Suprapubic skin (tissue), 4 donors: ENCODE data around the gene ERFL. TPM values are rescaled to one million over a fixed set of nuclear protein-coding genes. Genes with fewer than 3 reads are reported as not detected.
"Not testable (repeated sequence)": the region's sequence is repeated elsewhere in the genome, so short reads cannot be mapped to it uniquely, and the experiment has no call there.

Source experiments
- DNase-seq, 2 donors: peaks; one replicate each; pipeline ENCODE4 v3.0.0-alpha.2; 2019; ENCODE audit warnings: low spot score in 2 of 2
- H3K27ac ChIP-seq: fragments of 200-600 bp; sonication (generic); one replicate; pipeline ENCODE4 v1.5.1; 2019
- H3K27me3 ChIP-seq: fragments of 200-600 bp; sonication (generic); one replicate; pipeline ENCODE4 v1.5.1; 2019
- H3K36me3 ChIP-seq: fragments of 200-600 bp; sonication (generic); one replicate; pipeline ENCODE4 v1.5.1; 2019
- H3K4me1 ChIP-seq: fragments of 200-600 bp; sonication (generic); one replicate; pipeline ENCODE4 v1.5.1; 2019
- H3K4me3 ChIP-seq: fragments of 200-600 bp; sonication (generic); one replicate; pipeline ENCODE4 v1.5.1; 2019; ENCODE audit warnings: mild to moderate bottlenecking
- H3K9me3 ChIP-seq: fragments of 200-600 bp; sonication (generic); one replicate; pipeline ENCODE4 v1.5.1; 2019
- CTCF ChIP-seq, 2 donors: fragments of 200-600 bp in 1 of 2; fragments of 450-650 bp in 1 of 2; sonication (generic) in 1 of 2; IDR thresholded peaks; one replicate each; pipeline ENCODE4 v1.5.1; 2016 to 2019; ENCODE audit warnings: antibody characterized with exemption in 2 of 2, mild to moderate bottlenecking in 1 of 2, moderate library complexity in 1 of 2
- EP300 ChIP-seq: sonication (generic); formaldehyde crosslinking; IDR thresholded peaks from one replicate; pipeline ENCODE4 v1.6.1; 2017; ENCODE audit warnings: antibody characterized with exemption
- POLR2A ChIP-seq, 2 donors: fragments of 450-650 bp; IDR thresholded peaks; one replicate each; pipeline ENCODE4 v1.6.1; 2017; ENCODE audit warnings: antibody characterized with exemption in 2 of 2, mild to moderate bottlenecking in 2 of 2, moderate library complexity in 2 of 2
- POLR2AphosphoS5 ChIP-seq, 3 donors: sonication (generic); formaldehyde crosslinking; IDR thresholded peaks; one replicate each; pipeline ENCODE4 v1.6.1; 2017; ENCODE audit warnings: antibody characterized with exemption in 3 of 3
- WGBS: methylation state at CpG from one replicate; pipeline ENCODE4 v1.1.5; 2018; 5-methylcytosine and 5-hydroxymethylcytosine counted together
- total RNA-seq, 4 donors: library from RNA; depleted of rRNA; stranded (reverse); fragments of >200 nt; gene quantifications; one replicate each; pipeline ENCODE4 v1.1.0, GENCODE V29; 2016

The ERFL gene
- total RNA-seq, 4 donors from 2014 or later = 0.21 to 0.72 TPM; not detected in 2

GRCh38 chr19:41939861-41940730 lies 11.8 kb upstream of the ERFL start:
- peaks cover 65% of the 10 kb centered on the region for H3K27me3 ChIP-seq
- TF ChIP-seq CTCF (IDR thresholded peaks at IDR 0.05) (no peak), EP300 (no peak), POLR2AphosphoS5 (IDR thresholded peaks at IDR 0.05) (no peak), POLR2A (IDR thresholded peaks at IDR 0.05) (no peak)
- no peak overlapping the region for H3K27ac ChIP-seq
- peak overlapping the region; percentile 48 for H3K4me3 ChIP-seq
- WGBS = 2% methylated on average over 28 of the region's 83 CpGs
- no peaks in the 10 kb centered on the region for H3K9me3 ChIP-seq
- DNase-seq = no peak
- peaks cover 24% of the 10 kb centered on the region for H3K4me1 ChIP-seq
- H3K36me3 ChIP-seq = no peaks in the 10 kb centered on the region

- not testable (repeated sequence) for DNase-seq, H3K27ac ChIP-seq, H3K4me3 ChIP-seq, H3K9me3 ChIP-seq, H3K36me3 ChIP-seq
- peaks cover 74% of the 10 kb centered on the region for H3K27me3 ChIP-seq
- H3K4me1 ChIP-seq = peaks cover 24% of the 10 kb centered on the region
Measured at GRCh38 chr19:41939209-41939608, 11.0 kb upstream of the ERFL start.

GRCh38 chr19:41937525-41938468 lies 9.5 kb upstream of the ERFL start:
- Histone ChIP-seq H3K27ac (no peak overlapping the region), H3K4me3 (no peak overlapping the region), H3K9me3 (no peaks in the 10 kb centered on the region), H3K36me3 (no peaks in the 10 kb centered on the region), H3K4me1 (peaks cover 24% of the 10 kb centered on the region), H3K27me3 (peaks cover 88% of the 10 kb centered on the region)
- 44% methylated on average over 22 of the region's 22 CpGs for WGBS
- TF ChIP-seq EP300 (no peak), POLR2A (IDR thresholded peaks at IDR 0.05) (no peak), CTCF (IDR thresholded peaks at IDR 0.05) (no peak), POLR2AphosphoS5 (IDR thresholded peaks at IDR 0.05) (no peak)
- DNase-seq = no peak

- WGBS = 69% methylated on average over 12 of the region's 15 CpGs
- Histone ChIP-seq H3K4me3 (no peak overlapping the region), H3K27me3 (peaks cover 93% of the 10 kb centered on the region), H3K36me3 (no peaks in the 10 kb centered on the region), H3K27ac (no peak overlapping the region), H3K4me1 (peaks cover 24% of the 10 kb centered on the region), H3K9me3 (no peaks in the 10 kb centered on the region)
- no peak for TF ChIP-seq POLR2AphosphoS5 (IDR thresholded peaks at IDR 0.05)
- TF ChIP-seq POLR2A (IDR thresholded peaks at IDR 0.05) = no peak
- TF ChIP-seq EP300 = no peak
- no peak for TF ChIP-seq CTCF (IDR thresholded peaks at IDR 0.05)
- DNase-seq = no peak
Measured at GRCh38 chr19:41936961-41937360, 8.7 kb upstream of the ERFL start.

- TF ChIP-seq EP300 (no peak), CTCF (IDR thresholded peaks at IDR 0.05) (no peak), POLR2AphosphoS5 (IDR thresholded peaks at IDR 0.05) (no peak), POLR2A (IDR thresholded peaks at IDR 0.05) (no peak)
- H3K4me1 ChIP-seq = peaks cover 24% of the 10 kb centered on the region
- H3K27me3 ChIP-seq = peaks cover 95% of the 10 kb centered on the region
- 65% methylated on average over 8 of the region's 8 CpGs for WGBS
- no peak for DNase-seq
- no peaks in the 10 kb centered on the region for H3K9me3 ChIP-seq
- H3K36me3 ChIP-seq = no peaks in the 10 kb centered on the region
- no peak overlapping the region for H3K4me3 ChIP-seq
- H3K27ac ChIP-seq = no peak overlapping the region
Measured at GRCh38 chr19:41936416-41936850, 8.2 kb upstream of the ERFL start.
